Peyer's patch (tissue), 4 donors: Measurements from ENCODE around the gene RND1.

Experiments
- CTCF ChIP-seq, 6 experiments: fragments of 450-650 bp in 4 of 6; fragments of 200-600 bp in 2 of 6; sonication (generic) in 1 of 6; IDR thresholded peaks; one replicate each; pipeline ENCODE4 v1.5.1; 2017 to 2019; ENCODE audit warnings: antibody characterized with exemption in 6 of 6, mild to moderate bottlenecking in 3 of 6, moderate library complexity in 1 of 6
- POLR2A ChIP-seq, 2 donors: fragments of 450-650 bp; IDR thresholded peaks; one replicate each; pipeline ENCODE4 v1.5.1; 2017; ENCODE audit warnings: antibody characterized with exemption in 2 of 2, mild to moderate bottlenecking in 2 of 2, moderate library complexity in 2 of 2

GRCh38 chr12:48866052-48866711 is 512 bp upstream of the RND1 start:
- TF ChIP-seq CTCF (IDR thresholded peaks at IDR 0.05) (no peak), POLR2A (IDR thresholded peaks at IDR 0.05) (no peak)
